ENCODE results near the gene CFC1. TPM values are rescaled to one million over a fixed set of nuclear protein-coding genes. Genes with fewer than 3 reads are reported as not detected.
"Not testable (repeated sequence)": the region's sequence is repeated elsewhere in the genome, so short reads cannot be mapped to it uniquely, and the experiment has no call there.

CFC1 gene
- total RNA-seq, 2 experiments from 2014 or later: not detected

GRCh38 chr2:130581491-130581890, 17.9 kb downstream of the CFC1 start:
- H3K27ac Mint-ChIP-seq; CTCF ChIA-PET; ATAC-seq (ENCODE audit: poor library complexity); H3K27me3 ChIP-seq (ENCODE audit: control insufficient read depth in 1 of 2, insufficient read depth in 2 of 2, low read length in 2 of 2); H3K36me3 Mint-ChIP-seq (ENCODE audit: low read depth); H3K9me3 ChIP-seq (ENCODE audit: control insufficient read depth in 1 of 2, insufficient read depth in 1 of 2, low read length in 2 of 2); H3K36me3 ChIP-seq (ENCODE audit: insufficient read depth, low read length); intact Hi-C loops (cut with DNase I, micrococcal nuclease); H3K9me3 Mint-ChIP-seq; H3K4me3 Mint-ChIP-seq; H3K4me1 ChIP-seq (ENCODE audit: insufficient read depth, low read length); H3K27me3 Mint-ChIP-seq; H3K4me1 Mint-ChIP-seq (ENCODE audit: low read depth); POLR2A ChIA-PET; DNase-seq; H3K4me3 ChIP-seq (ENCODE audit: low read length); H3K27ac ChIP-seq (ENCODE audit: low read depth in 1 of 2, low read length in 2 of 2): not testable (repeated sequence)

GRCh38 chr2:130579121-130579520, 20.3 kb downstream of the CFC1 start:
- H3K4me3 Mint-ChIP-seq; intact Hi-C loops (cut with DNase I, micrococcal nuclease); DNase-seq; H3K36me3 ChIP-seq (ENCODE audit: insufficient read depth, low read length); POLR2A ChIA-PET; H3K27ac Mint-ChIP-seq; ATAC-seq (ENCODE audit: poor library complexity); H3K27me3 Mint-ChIP-seq; H3K4me1 ChIP-seq (ENCODE audit: insufficient read depth, low read length); H3K4me1 Mint-ChIP-seq (ENCODE audit: low read depth); H3K9me3 ChIP-seq (ENCODE audit: control insufficient read depth in 1 of 2, insufficient read depth in 1 of 2, low read length in 2 of 2); H3K36me3 Mint-ChIP-seq (ENCODE audit: low read depth); CTCF ChIA-PET; H3K9me3 Mint-ChIP-seq; H3K4me3 ChIP-seq (ENCODE audit: low read length); H3K27ac ChIP-seq (ENCODE audit: low read depth in 1 of 2, low read length in 2 of 2); H3K27me3 ChIP-seq (ENCODE audit: control insufficient read depth in 1 of 2, insufficient read depth in 2 of 2, low read length in 2 of 2): not testable (repeated sequence)

GRCh38 chr2:130577559-130577958, 21.8 kb downstream of the CFC1 start:
- H3K4me1 Mint-ChIP-seq (ENCODE audit: low read depth); H3K27me3 Mint-ChIP-seq; H3K27ac ChIP-seq (ENCODE audit: low read depth in 1 of 2, low read length in 2 of 2); H3K36me3 ChIP-seq (ENCODE audit: insufficient read depth, low read length); DNase-seq; ATAC-seq (ENCODE audit: poor library complexity); H3K9me3 ChIP-seq (ENCODE audit: control insufficient read depth in 1 of 2, insufficient read depth in 1 of 2, low read length in 2 of 2); POLR2A ChIA-PET; intact Hi-C loops (cut with DNase I, micrococcal nuclease); H3K27ac Mint-ChIP-seq; H3K27me3 ChIP-seq (ENCODE audit: control insufficient read depth in 1 of 2, insufficient read depth in 2 of 2, low read length in 2 of 2); H3K36me3 Mint-ChIP-seq (ENCODE audit: low read depth); H3K4me1 ChIP-seq (ENCODE audit: insufficient read depth, low read length); H3K9me3 Mint-ChIP-seq; H3K4me3 Mint-ChIP-seq; CTCF ChIA-PET; H3K4me3 ChIP-seq (ENCODE audit: low read length): not testable (repeated sequence)

GRCh38 chr2:130576209-130576784, 23.1 kb downstream of the CFC1 start:
- H3K4me1 ChIP-seq (ENCODE audit: insufficient read depth, low read length); CTCF ChIA-PET; H3K9me3 ChIP-seq (ENCODE audit: control insufficient read depth in 1 of 2, insufficient read depth in 1 of 2, low read length in 2 of 2); H3K9me3 Mint-ChIP-seq; H3K4me3 Mint-ChIP-seq; POLR2A ChIA-PET; H3K4me3 ChIP-seq (ENCODE audit: low read length); H3K36me3 Mint-ChIP-seq (ENCODE audit: low read depth); H3K4me1 Mint-ChIP-seq (ENCODE audit: low read depth); DNase-seq; H3K27ac Mint-ChIP-seq; H3K27ac ChIP-seq (ENCODE audit: low read depth in 1 of 2, low read length in 2 of 2); H3K36me3 ChIP-seq (ENCODE audit: insufficient read depth, low read length); intact Hi-C loops (cut with DNase I, micrococcal nuclease); H3K27me3 Mint-ChIP-seq; H3K27me3 ChIP-seq (ENCODE audit: control insufficient read depth in 1 of 2, insufficient read depth in 2 of 2, low read length in 2 of 2); ATAC-seq (ENCODE audit: poor library complexity): not testable (repeated sequence)

- H3K27me3 Mint-ChIP-seq; H3K4me1 ChIP-seq (ENCODE audit: insufficient read depth, low read length); ATAC-seq (ENCODE audit: poor library complexity); intact Hi-C loops (cut with DNase I, micrococcal nuclease); H3K36me3 ChIP-seq (ENCODE audit: insufficient read depth, low read length); CTCF ChIA-PET; H3K4me1 Mint-ChIP-seq (ENCODE audit: low read depth); DNase-seq; H3K4me3 Mint-ChIP-seq; H3K4me3 ChIP-seq (ENCODE audit: low read length); H3K27me3 ChIP-seq (ENCODE audit: control insufficient read depth in 1 of 2, insufficient read depth in 2 of 2, low read length in 2 of 2); H3K27ac ChIP-seq (ENCODE audit: low read depth in 1 of 2, low read length in 2 of 2); H3K9me3 ChIP-seq (ENCODE audit: control insufficient read depth in 1 of 2, insufficient read depth in 1 of 2, low read length in 2 of 2); H3K36me3 Mint-ChIP-seq (ENCODE audit: low read depth); POLR2A ChIA-PET; H3K27ac Mint-ChIP-seq; H3K9me3 Mint-ChIP-seq: not testable (repeated sequence)
Observed at GRCh38 chr2:130574230-130574629, 25.1 kb downstream of the CFC1 start.

GRCh38 chr2:130571929-130572328, 27.4 kb downstream of the CFC1 start:
- H3K4me1 Mint-ChIP-seq (ENCODE audit: low read depth); H3K27ac ChIP-seq (ENCODE audit: low read depth in 1 of 2, low read length in 2 of 2); H3K4me1 ChIP-seq (ENCODE audit: insufficient read depth, low read length); H3K9me3 Mint-ChIP-seq; H3K36me3 Mint-ChIP-seq (ENCODE audit: low read depth); H3K27me3 Mint-ChIP-seq; DNase-seq; intact Hi-C loops (cut with DNase I, micrococcal nuclease); POLR2A ChIA-PET; H3K9me3 ChIP-seq (ENCODE audit: control insufficient read depth in 1 of 2, insufficient read depth in 1 of 2, low read length in 2 of 2); CTCF ChIA-PET; H3K4me3 ChIP-seq (ENCODE audit: low read length); H3K36me3 ChIP-seq (ENCODE audit: insufficient read depth, low read length); ATAC-seq (ENCODE audit: poor library complexity); H3K27ac Mint-ChIP-seq; H3K27me3 ChIP-seq (ENCODE audit: control insufficient read depth in 1 of 2, insufficient read depth in 2 of 2, low read length in 2 of 2); H3K4me3 Mint-ChIP-seq: not testable (repeated sequence)

- H3K4me1 ChIP-seq (ENCODE audit: insufficient read depth, low read length); H3K27ac ChIP-seq (ENCODE audit: low read depth in 1 of 2, low read length in 2 of 2); intact Hi-C loops (cut with DNase I, micrococcal nuclease); H3K36me3 Mint-ChIP-seq (ENCODE audit: low read depth); ATAC-seq (ENCODE audit: poor library complexity); H3K36me3 ChIP-seq (ENCODE audit: insufficient read depth, low read length); H3K9me3 ChIP-seq (ENCODE audit: control insufficient read depth in 1 of 2, insufficient read depth in 1 of 2, low read length in 2 of 2); H3K9me3 Mint-ChIP-seq; H3K4me3 Mint-ChIP-seq; POLR2A ChIA-PET; H3K27me3 ChIP-seq (ENCODE audit: control insufficient read depth in 1 of 2, insufficient read depth in 2 of 2, low read length in 2 of 2); H3K27me3 Mint-ChIP-seq; H3K27ac Mint-ChIP-seq; H3K4me1 Mint-ChIP-seq (ENCODE audit: low read depth); CTCF ChIA-PET; DNase-seq; H3K4me3 ChIP-seq (ENCODE audit: low read length): not testable (repeated sequence)
Observed at GRCh38 chr2:130566165-130566564, 33.2 kb downstream of the CFC1 start.
